WTC11 (cell line): ENCODE results near the gene PADI2.

Experiments used
- CTCF ChIP-seq: fragments of 200-600 bp; IDR thresholded peaks from 2 replicates; pipeline ENCODE4 v1.8.0; 2022; ENCODE audit warnings: antibody characterized with exemption
- MAX ChIP-seq: sonication (generic); formaldehyde crosslinking; IDR thresholded peaks from 2 replicates; pipeline ENCODE4 v1.8.0; 2022; ENCODE audit warnings: mild to moderate bottlenecking, missing genetic modification reagents
- TEAD1 ChIP-seq: sonication (generic); formaldehyde crosslinking; IDR thresholded peaks from 2 replicates; pipeline ENCODE4 v1.8.0; 2022; ENCODE audit warnings: mild to moderate bottlenecking, missing genetic modification reagents
- TP53 ChIP-seq: sonication (generic); formaldehyde crosslinking; IDR thresholded peaks from 2 replicates; pipeline ENCODE4 v1.8.1; 2023; ENCODE audit warnings: mild to moderate bottlenecking, missing genetic modification reagents
- USF2 ChIP-seq: sonication (generic); formaldehyde crosslinking; IDR thresholded peaks from 2 replicates; pipeline ENCODE4 v1.8.1; 2023; ENCODE audit warnings: mild to moderate bottlenecking, missing genetic modification reagents, moderate library complexity

- no peak for TF ChIP-seq MAX (CRISPR knock-in tag)
- TF ChIP-seq CTCF = no peak
- TF ChIP-seq USF2 (CRISPR knock-in tag) = no peak
- TF ChIP-seq TP53 (CRISPR knock-in tag) = no peak
- TF ChIP-seq TEAD1 (CRISPR knock-in tag) = no peak
Observed at GRCh38 chr1:17161926-17162800, 42.9 kb upstream of the PADI2 start.
